GM18870 (cell line): Measurements from ENCODE around the gene TIGIT.
"Not testable (repeated sequence)": the region's sequence is repeated elsewhere in the genome, so short reads cannot be mapped to it uniquely, and the experiment has no call there.

ENCODE experiments used
- ATAC-seq: cut with Tn5 transposase; IDR thresholded peaks from one replicate; pipeline ENCODE4 v1.9.1; 2021; ENCODE audit warnings: moderate library complexity; ENCODE audit not compliant: unreplicated experiment

The TIGIT gene

GRCh38 chr3:114293838-114294535 is at the start of gene TIGIT:
Gene TIGIT, plus strand, starts transcription at chr3:114294028. Its CDS starts 34 bp downstream, at chr3:114294062.
- ATAC-seq = no peak

GRCh38 chr3:114252954-114253353 is 40.9 kb upstream of the TIGIT start:
- ATAC-seq = no peak

GRCh38 chr3:114253505-114253904 is 40.3 kb upstream of the TIGIT start:
- ATAC-seq = no peak

- no peak for ATAC-seq
Observed at GRCh38 chr3:114259566-114259965, 34.3 kb upstream of the TIGIT start.

- no peak for ATAC-seq
Observed at GRCh38 chr3:114260152-114260551, 33.7 kb upstream of the TIGIT start.

GRCh38 chr3:114270019-114270418 is 23.8 kb upstream of the TIGIT start:
- ATAC-seq = no peak

- ATAC-seq = no peak
Observed at GRCh38 chr3:114272271-114272670, 21.6 kb upstream of the TIGIT start.

GRCh38 chr3:114274929-114275328 is 18.9 kb upstream of the TIGIT start:
- no peak for ATAC-seq

GRCh38 chr3:114276856-114277255 is 17.0 kb upstream of the TIGIT start:
- not testable (repeated sequence) for ATAC-seq

GRCh38 chr3:114284644-114285043 is 9.2 kb upstream of the TIGIT start:
- ATAC-seq = no peak

- ATAC-seq = no peak
Observed at GRCh38 chr3:114285648-114286230, 8.1 kb upstream of the TIGIT start.

- no peak for ATAC-seq
Observed at GRCh38 chr3:114286266-114286665, 7.6 kb upstream of the TIGIT start.

- peak; percentile 83 for ATAC-seq
Observed at GRCh38 chr3:114290911-114291901, 2.6 kb upstream of the TIGIT start.

- ATAC-seq = no peak
Observed at GRCh38 chr3:114294940-114295480, 1.2 kb downstream of the TIGIT start.

GRCh38 chr3:114295946-114296345 is 2.1 kb downstream of the TIGIT start:
- ATAC-seq = no peak

- ATAC-seq = no peak
Observed at GRCh38 chr3:114299421-114299820, 5.6 kb downstream of the TIGIT start.

- no peak for ATAC-seq
Observed at GRCh38 chr3:114299941-114300624, 6.3 kb downstream of the TIGIT start.

GRCh38 chr3:114307222-114307830 is 13.5 kb downstream of the TIGIT start:
- no peak for ATAC-seq

GRCh38 chr3:114307832-114308231 is 14.0 kb downstream of the TIGIT start:
- no peak for ATAC-seq

GRCh38 chr3:114308377-114308776 is 14.5 kb downstream of the TIGIT start:
- no peak for ATAC-seq
